WTC11 (cell line): Measurements from ENCODE around the gene NPB. TPM values are rescaled to one million over a fixed set of nuclear protein-coding genes. Genes with fewer than 3 reads are reported as not detected.

Experiments
- ATAC-seq: fragments of 200-7000 bp; cut with Tn5 transposase; 2 replicates; pipeline ENCODE4 v1.10.0; 2021; ENCODE audit warnings: mild to moderate bottlenecking, moderate library complexity
- CTCF ChIA-PET: fragments of 300-600 bp; sonication (Branson Sonifier 250); formaldehyde crosslinking; loops from one replicate; lab custom pipeline; 2021; ENCODE audit warnings: antibody characterized with exemption; lab: Charles Lee
- POLR2A ChIA-PET: fragments of 350-600 bp; sonication (Branson Sonifier 250); formaldehyde crosslinking; loops from one replicate; lab custom pipeline; 2021; ENCODE audit warnings: antibody characterized with exemption; lab: Charles Lee
- DNase-seq: peaks from one replicate; pipeline ENCODE4 v3.0.0; 2021; ENCODE audit warnings: low spot score
- H3K27ac Mint-ChIP-seq: 2 replicates; pipeline ENCODE4 v1.8.0; 2021; ENCODE audit warnings: mixed read lengths
- H3K27me3 Mint-ChIP-seq: 2 replicates; pipeline ENCODE4 v1.8.0; 2021; ENCODE audit warnings: low read depth, mild to moderate bottlenecking, moderate library complexity, mixed read lengths
- H3K36me3 Mint-ChIP-seq: 2 replicates; pipeline ENCODE4 v1.8.0; 2021; ENCODE audit warnings: mixed read lengths
- H3K4me1 Mint-ChIP-seq: 2 replicates; pipeline ENCODE4 v1.8.0; 2022; ENCODE audit warnings: mixed read lengths
- H3K4me3 Mint-ChIP-seq: 2 replicates; pipeline ENCODE4 v1.8.0; 2021; ENCODE audit warnings: mild to moderate bottlenecking, moderate library complexity, mixed read lengths
- H3K9me3 Mint-ChIP-seq: 2 replicates; pipeline ENCODE4 v1.8.0; 2021; ENCODE audit warnings: mixed read lengths
- ATF1 ChIP-seq: sonication (generic); formaldehyde crosslinking; IDR thresholded peaks from 2 replicates; pipeline ENCODE4 v1.8.1; 2023; ENCODE audit warnings: mild to moderate bottlenecking, moderate library complexity, missing genetic modification reagents
- CREB1 ChIP-seq: sonication (generic); formaldehyde crosslinking; IDR thresholded peaks from 2 replicates; pipeline ENCODE4 v1.8.0; 2023; ENCODE audit warnings: mild to moderate bottlenecking, missing genetic modification reagents
- ELF4 ChIP-seq: sonication (generic); formaldehyde crosslinking; IDR thresholded peaks from 2 replicates; pipeline ENCODE4 v1.8.1; 2022; ENCODE audit warnings: low read depth, mild to moderate bottlenecking, moderate library complexity, missing genetic modification reagents
- ESRRA ChIP-seq: sonication (generic); formaldehyde crosslinking; IDR thresholded peaks from 2 replicates; pipeline ENCODE4 v1.8.1; 2022; ENCODE audit warnings: mild to moderate bottlenecking, missing genetic modification reagents, borderline replicate concordance
- ETV6 ChIP-seq: sonication (generic); formaldehyde crosslinking; IDR thresholded peaks from 2 replicates; pipeline ENCODE4 v1.8.1; 2022; ENCODE audit warnings: mild to moderate bottlenecking, missing genetic modification reagents
- FOXJ3 ChIP-seq: sonication (generic); formaldehyde crosslinking; IDR thresholded peaks from 2 replicates; pipeline ENCODE4 v1.9.0; 2021; ENCODE audit warnings: missing genetic modification reagents, mild to moderate bottlenecking, borderline replicate concordance
- FOXK1 ChIP-seq: sonication (generic); formaldehyde crosslinking; IDR thresholded peaks from 2 replicates; pipeline ENCODE4 v1.8.0; 2022; ENCODE audit warnings: mild to moderate bottlenecking, moderate library complexity, missing genetic modification reagents
- JUN ChIP-seq: sonication (generic); formaldehyde crosslinking; IDR thresholded peaks from 2 replicates; pipeline ENCODE4 v1.8.0; 2023; ENCODE audit warnings: mild to moderate bottlenecking, missing genetic modification reagents
- KAT7 ChIP-seq: sonication (generic); formaldehyde crosslinking; IDR thresholded peaks from 2 replicates; pipeline ENCODE4 v1.8.1; 2023; ENCODE audit warnings: missing genetic modification reagents, mild to moderate bottlenecking, borderline replicate concordance
- NR2C2 ChIP-seq: sonication (generic); formaldehyde crosslinking; IDR thresholded peaks from 2 replicates; pipeline ENCODE4 v1.8.0; 2022; ENCODE audit warnings: mild to moderate bottlenecking, missing genetic modification reagents
- PRRX2 ChIP-seq: fragments of 250-450 bp; sonication (Bioruptor Pico); IDR thresholded peaks from 2 replicates; pipeline ENCODE4 v1.8.0; 2021; ENCODE audit warnings: mild to moderate bottlenecking
- SMAD3 ChIP-seq: sonication (generic); formaldehyde crosslinking; IDR thresholded peaks from 2 replicates; pipeline ENCODE4 v1.8.0; 2022; ENCODE audit warnings: missing genetic modification reagents, mild to moderate bottlenecking, borderline replicate concordance
- SOX15 ChIP-seq: fragments of 250-450 bp; sonication (Bioruptor Pico); IDR thresholded peaks from 2 replicates; pipeline ENCODE4 v1.9.0; 2021; ENCODE audit warnings: mild to moderate bottlenecking
- ZNF416 ChIP-seq: fragments of 250-450 bp; sonication (Bioruptor Pico); IDR thresholded peaks from 2 replicates; pipeline ENCODE4 v1.9.0; 2021; ENCODE audit warnings: mild to moderate bottlenecking, inconsistent platforms
- total RNA-seq: library from RNA; stranded (reverse); gene quantifications from 3 replicates; pipeline ENCODE4 v1.2.3, GENCODE V29; 2021
- TF ChIP-seq, protein P1 (sequence below): fragments of 250-450 bp; sonication (Bioruptor Pico); IDR thresholded peaks from 2 replicates; pipeline ENCODE4 v1.9.0; 2021; ENCODE audit warnings: moderate library complexity, mild to moderate bottlenecking, inconsistent platforms, borderline replicate concordance
- TF ChIP-seq, protein P2 (sequence below): sonication (generic); formaldehyde crosslinking; IDR thresholded peaks from 2 replicates; pipeline ENCODE4 v1.8.1; 2022; ENCODE audit warnings: missing genetic modification reagents, borderline replicate concordance
- TF ChIP-seq, protein P3 (sequence below): fragments of 250-450 bp; sonication (Bioruptor Pico); IDR thresholded peaks from 2 replicates; pipeline ENCODE4 v2.1.2; 2022; ENCODE audit warnings: mild to moderate bottlenecking, moderate library complexity
- TF ChIP-seq, protein P4 (sequence below): fragments of 250-450 bp; sonication (Bioruptor Pico); IDR thresholded peaks from 2 replicates; pipeline ENCODE4 v1.9.0; 2021; ENCODE audit warnings: mild to moderate bottlenecking, borderline replicate concordance
- TF ChIP-seq, protein P5 (sequence below): sonication (generic); formaldehyde crosslinking; IDR thresholded peaks from 2 replicates; pipeline ENCODE4 v1.8.1; 2023; ENCODE audit warnings: mild to moderate bottlenecking, missing genetic modification reagents
- TF ChIP-seq, protein P6 (sequence below): sonication (generic); formaldehyde crosslinking; IDR thresholded peaks from 2 replicates; pipeline ENCODE4 v1.8.1; 2023; ENCODE audit warnings: mild to moderate bottlenecking, missing genetic modification reagents

NPB gene
- total RNA-seq, 1 experiment from 2014 or later = 1.9 TPM

DNA sequence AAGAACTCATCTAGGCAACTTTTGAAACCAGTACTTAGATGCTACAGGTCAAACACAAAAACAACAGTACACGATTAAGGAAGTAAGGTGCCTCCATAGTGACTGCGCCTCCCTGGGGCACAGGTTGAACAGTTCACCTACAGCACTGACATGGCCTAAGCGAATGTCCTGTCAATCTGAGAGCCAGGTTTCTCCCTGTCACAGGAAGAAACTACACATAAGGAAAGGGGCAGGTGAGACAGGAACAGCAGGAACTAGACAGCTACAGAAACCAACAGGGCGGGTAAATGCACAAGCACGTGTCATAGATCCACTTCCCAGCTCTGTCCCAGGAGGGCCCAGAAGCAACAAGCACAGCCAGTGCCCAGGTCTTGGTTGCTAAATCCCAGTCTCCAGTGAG is 22.9 kb upstream of the NPB start (continued):
- no peak for TF ChIP-seq ATF1

DNA sequence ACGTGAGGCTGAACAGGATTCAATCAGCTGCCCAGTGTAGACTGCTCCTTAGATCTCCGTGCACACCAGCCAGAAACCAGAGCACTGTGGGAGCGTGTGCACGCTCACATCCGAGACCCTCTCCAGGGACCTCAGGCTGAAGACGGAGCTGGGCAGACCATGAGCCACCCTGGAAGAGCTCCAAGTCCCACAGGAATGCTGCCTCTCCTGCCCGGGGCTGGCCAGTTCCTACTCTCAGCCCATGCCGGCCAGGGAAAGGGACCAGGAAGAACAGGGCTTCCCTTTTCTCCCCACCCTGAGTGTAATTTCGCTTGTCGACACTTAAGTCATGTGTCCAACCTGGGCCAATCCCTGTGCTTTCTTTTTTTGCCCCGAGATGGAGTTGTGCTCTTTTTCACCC is 17.5 kb upstream of the NPB start:
- no peak overlapping the region for H3K4me3 Mint-ChIP-seq
- ATAC-seq = peak; percentile 21; the same call in 1 of the 2 replicates

DNA sequence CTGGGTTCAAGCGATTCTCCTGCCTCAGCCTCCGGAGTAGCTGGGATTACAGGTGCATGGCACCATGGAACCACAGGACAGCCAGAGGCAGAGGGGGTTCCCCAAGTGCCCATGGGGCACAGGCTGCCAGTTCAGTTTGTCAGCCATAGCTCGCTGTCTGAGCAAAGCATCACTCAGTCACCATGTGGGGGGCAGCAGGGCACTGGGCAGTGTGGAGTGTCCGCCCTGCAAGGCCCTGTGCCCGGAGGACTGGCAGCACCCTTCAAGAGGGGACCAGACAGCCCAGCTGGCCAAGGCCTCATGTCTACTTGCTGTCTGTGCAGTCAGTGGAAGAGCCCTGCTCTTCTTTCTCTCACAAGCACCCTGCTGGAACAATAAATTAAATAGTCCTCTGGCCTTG is 17.1 kb upstream of the NPB start:
- peaks cover 6% of the 10 kb centered on the region for H3K4me1 Mint-ChIP-seq
- H3K27ac Mint-ChIP-seq = no peak overlapping the region
- ChIA-PET CTCF (interaction anchor here (0.5 to 2.7 kb wide), 3 partner anchors 15 to 364 kb away, joined by 3 to 10 read pairs (median 3); no protein-coding TSS in a partner anchor), POLR2A (no interaction called here)
- no peaks in the 10 kb centered on the region for H3K9me3 Mint-ChIP-seq
- H3K36me3 Mint-ChIP-seq = peaks cover 56% of the 10 kb centered on the region
- ATAC-seq = no peak
- H3K27me3 Mint-ChIP-seq = no peaks in the 10 kb centered on the region
- no peak overlapping the region for H3K4me3 Mint-ChIP-seq
- no peak for DNase-seq
- TF ChIP-seq ESRRA (CRISPR knock-in tag) (no peak), PRRX2 (CRISPR knock-in tag) (no peak), SMAD3 (CRISPR knock-in tag) (no peak), ZNF416 (CRISPR knock-in tag) (no peak), ETV6 (CRISPR knock-in tag) (no peak), SOX15 (no peak), FOXJ3 (CRISPR knock-in tag) (no peak), CREB1 (CRISPR knock-in tag) (no peak), ELF4 (CRISPR knock-in tag) (no peak), KAT7 (no peak), FOXK1 (CRISPR knock-in tag) (no peak), NR2C2 (CRISPR knock-in tag) (no peak), JUN (no peak)
- TF ChIP-seq, protein P1, sequence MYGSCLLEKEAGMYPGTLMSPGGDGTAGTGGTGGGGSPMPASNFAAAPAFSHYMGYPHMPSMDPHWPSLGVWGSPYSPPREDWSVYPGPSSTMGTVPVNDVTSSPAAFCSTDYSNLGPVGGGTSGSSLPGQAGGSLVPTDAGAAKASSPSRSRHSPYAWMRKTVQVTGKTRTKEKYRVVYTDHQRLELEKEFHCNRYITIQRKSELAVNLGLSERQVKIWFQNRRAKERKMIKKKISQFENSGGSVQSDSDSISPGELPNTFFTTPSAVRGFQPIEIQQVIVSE (CRISPR knock-in tag) = no peak
- TF ChIP-seq, protein P2, sequence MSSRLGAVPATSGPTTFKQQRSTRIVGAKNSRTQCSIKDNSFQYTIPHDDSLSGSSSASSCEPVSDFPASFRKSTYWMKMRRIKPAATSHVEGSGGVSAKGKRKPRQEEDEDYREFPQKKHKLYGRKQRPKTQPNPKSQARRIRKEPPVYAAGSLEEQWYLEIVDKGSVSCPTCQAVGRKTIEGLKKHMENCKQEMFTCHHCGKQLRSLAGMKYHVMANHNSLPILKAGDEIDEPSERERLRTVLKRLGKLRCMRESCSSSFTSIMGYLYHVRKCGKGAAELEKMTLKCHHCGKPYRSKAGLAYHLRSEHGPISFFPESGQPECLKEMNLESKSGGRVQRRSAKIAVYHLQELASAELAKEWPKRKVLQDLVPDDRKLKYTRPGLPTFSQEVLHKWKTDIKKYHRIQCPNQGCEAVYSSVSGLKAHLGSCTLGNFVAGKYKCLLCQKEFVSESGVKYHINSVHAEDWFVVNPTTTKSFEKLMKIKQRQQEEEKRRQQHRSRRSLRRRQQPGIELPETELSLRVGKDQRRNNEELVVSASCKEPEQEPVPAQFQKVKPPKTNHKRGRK (CRISPR knock-in tag) = no peak
- TF ChIP-seq, protein P3, sequence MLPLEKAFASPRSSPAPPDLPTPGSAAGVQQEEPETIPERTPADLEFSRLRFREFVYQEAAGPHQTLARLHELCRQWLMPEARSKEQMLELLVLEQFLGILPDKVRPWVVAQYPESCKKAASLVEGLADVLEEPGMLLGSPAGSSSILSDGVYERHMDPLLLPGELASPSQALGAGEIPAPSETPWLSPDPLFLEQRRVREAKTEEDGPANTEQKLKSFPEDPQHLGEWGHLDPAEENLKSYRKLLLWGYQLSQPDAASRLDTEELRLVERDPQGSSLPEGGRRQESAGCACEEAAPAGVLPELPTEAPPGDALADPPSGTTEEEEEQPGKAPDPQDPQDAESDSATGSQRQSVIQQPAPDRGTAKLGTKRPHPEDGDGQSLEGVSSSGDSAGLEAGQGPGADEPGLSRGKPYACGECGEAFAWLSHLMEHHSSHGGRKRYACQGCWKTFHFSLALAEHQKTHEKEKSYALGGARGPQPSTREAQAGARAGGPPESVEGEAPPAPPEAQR (CRISPR knock-in tag) = no peak

More for the DNA sequence above, 17.5 kb upstream of the NPB start:
- DNase-seq = no peak
- POLR2A ChIA-PET = no interaction called here
- Mint-ChIP-seq H3K27me3 (no peaks in the 10 kb centered on the region), H3K4me1 (0 out of 2 replicates have a peak, but pooled peaks cover 4% of the 10 kb centered on the region), H3K9me3 (no peaks in the 10 kb centered on the region), H3K27ac (no peak overlapping the region; the same call in 1 of the 2 replicates), H3K36me3 (peaks cover 58% of the 10 kb centered on the region)
- TF ChIP-seq, protein P4, sequence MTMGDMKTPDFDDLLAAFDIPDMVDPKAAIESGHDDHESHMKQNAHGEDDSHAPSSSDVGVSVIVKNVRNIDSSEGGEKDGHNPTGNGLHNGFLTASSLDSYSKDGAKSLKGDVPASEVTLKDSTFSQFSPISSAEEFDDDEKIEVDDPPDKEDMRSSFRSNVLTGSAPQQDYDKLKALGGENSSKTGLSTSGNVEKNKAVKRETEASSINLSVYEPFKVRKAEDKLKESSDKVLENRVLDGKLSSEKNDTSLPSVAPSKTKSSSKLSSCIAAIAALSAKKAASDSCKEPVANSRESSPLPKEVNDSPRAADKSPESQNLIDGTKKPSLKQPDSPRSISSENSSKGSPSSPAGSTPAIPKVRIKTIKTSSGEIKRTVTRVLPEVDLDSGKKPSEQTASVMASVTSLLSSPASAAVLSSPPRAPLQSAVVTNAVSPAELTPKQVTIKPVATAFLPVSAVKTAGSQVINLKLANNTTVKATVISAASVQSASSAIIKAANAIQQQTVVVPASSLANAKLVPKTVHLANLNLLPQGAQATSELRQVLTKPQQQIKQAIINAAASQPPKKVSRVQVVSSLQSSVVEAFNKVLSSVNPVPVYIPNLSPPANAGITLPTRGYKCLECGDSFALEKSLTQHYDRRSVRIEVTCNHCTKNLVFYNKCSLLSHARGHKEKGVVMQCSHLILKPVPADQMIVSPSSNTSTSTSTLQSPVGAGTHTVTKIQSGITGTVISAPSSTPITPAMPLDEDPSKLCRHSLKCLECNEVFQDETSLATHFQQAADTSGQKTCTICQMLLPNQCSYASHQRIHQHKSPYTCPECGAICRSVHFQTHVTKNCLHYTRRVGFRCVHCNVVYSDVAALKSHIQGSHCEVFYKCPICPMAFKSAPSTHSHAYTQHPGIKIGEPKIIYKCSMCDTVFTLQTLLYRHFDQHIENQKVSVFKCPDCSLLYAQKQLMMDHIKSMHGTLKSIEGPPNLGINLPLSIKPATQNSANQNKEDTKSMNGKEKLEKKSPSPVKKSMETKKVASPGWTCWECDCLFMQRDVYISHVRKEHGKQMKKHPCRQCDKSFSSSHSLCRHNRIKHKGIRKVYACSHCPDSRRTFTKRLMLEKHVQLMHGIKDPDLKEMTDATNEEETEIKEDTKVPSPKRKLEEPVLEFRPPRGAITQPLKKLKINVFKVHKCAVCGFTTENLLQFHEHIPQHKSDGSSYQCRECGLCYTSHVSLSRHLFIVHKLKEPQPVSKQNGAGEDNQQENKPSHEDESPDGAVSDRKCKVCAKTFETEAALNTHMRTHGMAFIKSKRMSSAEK (CRISPR knock-in tag) = no peak
- TF ChIP-seq, protein P5, sequence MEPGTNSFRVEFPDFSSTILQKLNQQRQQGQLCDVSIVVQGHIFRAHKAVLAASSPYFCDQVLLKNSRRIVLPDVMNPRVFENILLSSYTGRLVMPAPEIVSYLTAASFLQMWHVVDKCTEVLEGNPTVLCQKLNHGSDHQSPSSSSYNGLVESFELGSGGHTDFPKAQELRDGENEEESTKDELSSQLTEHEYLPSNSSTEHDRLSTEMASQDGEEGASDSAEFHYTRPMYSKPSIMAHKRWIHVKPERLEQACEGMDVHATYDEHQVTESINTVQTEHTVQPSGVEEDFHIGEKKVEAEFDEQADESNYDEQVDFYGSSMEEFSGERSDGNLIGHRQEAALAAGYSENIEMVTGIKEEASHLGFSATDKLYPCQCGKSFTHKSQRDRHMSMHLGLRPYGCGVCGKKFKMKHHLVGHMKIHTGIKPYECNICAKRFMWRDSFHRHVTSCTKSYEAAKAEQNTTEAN (CRISPR knock-in tag) = no peak
- TF ChIP-seq, protein P6, sequence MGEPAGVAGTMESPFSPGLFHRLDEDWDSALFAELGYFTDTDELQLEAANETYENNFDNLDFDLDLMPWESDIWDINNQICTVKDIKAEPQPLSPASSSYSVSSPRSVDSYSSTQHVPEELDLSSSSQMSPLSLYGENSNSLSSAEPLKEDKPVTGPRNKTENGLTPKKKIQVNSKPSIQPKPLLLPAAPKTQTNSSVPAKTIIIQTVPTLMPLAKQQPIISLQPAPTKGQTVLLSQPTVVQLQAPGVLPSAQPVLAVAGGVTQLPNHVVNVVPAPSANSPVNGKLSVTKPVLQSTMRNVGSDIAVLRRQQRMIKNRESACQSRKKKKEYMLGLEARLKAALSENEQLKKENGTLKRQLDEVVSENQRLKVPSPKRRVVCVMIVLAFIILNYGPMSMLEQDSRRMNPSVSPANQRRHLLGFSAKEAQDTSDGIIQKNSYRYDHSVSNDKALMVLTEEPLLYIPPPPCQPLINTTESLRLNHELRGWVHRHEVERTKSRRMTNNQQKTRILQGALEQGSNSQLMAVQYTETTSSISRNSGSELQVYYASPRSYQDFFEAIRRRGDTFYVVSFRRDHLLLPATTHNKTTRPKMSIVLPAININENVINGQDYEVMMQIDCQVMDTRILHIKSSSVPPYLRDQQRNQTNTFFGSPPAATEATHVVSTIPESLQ (CRISPR knock-in tag) = no peak
- CTCF ChIA-PET = interaction anchor here (0.5 to 2.7 kb wide), 3 partner anchors 15 to 364 kb away, joined by 3 to 10 read pairs (median 3); no protein-coding TSS in a partner anchor
